Aorta (tissue), 5 donors: ENCODE results near the gene UCP2. TPM values are rescaled to one million over a fixed set of nuclear protein-coding genes. Genes with fewer than 3 reads are reported as not detected.
A peak's percentile ranks its signal among the peaks of the same experiment; 100 is the strongest.

Experiments used
- ATAC-seq: fragments of 200-7000 bp; cut with Tn5 transposase; one replicate; pipeline ENCODE4 v1.9.1; 2022; ENCODE audit warnings: moderate library complexity; ENCODE audit not compliant: low FRiP score
- DNase-seq, 2 donors: peaks; one replicate each; pipeline ENCODE4 v3.0.0-alpha.2; 2020
- H3K27ac ChIP-seq, 2 donors: one replicate each; pipeline ENCODE4 v1.5.1; 2013; ENCODE audit warnings: low read length in 2 of 2, mild to moderate bottlenecking in 2 of 2, moderate library complexity in 2 of 2, control low read depth in 1 of 2, inconsistent platforms in 1 of 2, low read depth in 1 of 2
- H3K27me3 ChIP-seq, 2 donors: one replicate each; pipeline ENCODE4 v1.6.1; 2013; ENCODE audit warnings: control low read depth in 1 of 2, low read length in 1 of 2, mild to moderate bottlenecking in 1 of 2, moderate library complexity in 1 of 2; ENCODE audit not compliant: insufficient read depth in 2 of 2, control insufficient read depth in 1 of 2
- H3K36me3 ChIP-seq, 2 donors: one replicate each; pipeline ENCODE4 v1.6.1; 2013; ENCODE audit warnings: control low read depth in 1 of 2, low read length in 1 of 2, mild to moderate bottlenecking in 1 of 2; ENCODE audit not compliant: insufficient read depth in 2 of 2, control insufficient read depth in 1 of 2
- H3K4me1 ChIP-seq, 2 donors: one replicate each; pipeline ENCODE4 v1.6.1; 2013; ENCODE audit warnings: low read length in 2 of 2, control low read depth in 1 of 2, mild to moderate bottlenecking in 1 of 2, moderate library complexity in 1 of 2; ENCODE audit not compliant: insufficient read depth in 2 of 2, control insufficient read depth in 1 of 2
- H3K4me3 ChIP-seq, 2 donors: one replicate each; pipeline ENCODE4 v1.5.1; 2013; ENCODE audit warnings: low read length in 2 of 2, control low read depth in 1 of 2, mild to moderate bottlenecking in 1 of 2
- H3K9me3 ChIP-seq: one replicate; pipeline ENCODE4 v1.6.1; 2013; ENCODE audit warnings: mild to moderate bottlenecking, low read length; ENCODE audit not compliant: control insufficient read depth
- WGBS, 2 donors: extraction: QIAGEN DNeasy Blood & Tissue Kit; methylation state at CpG; one replicate each; pipeline ENCODE4 v1.1.7; 2013; 5-methylcytosine and 5-hydroxymethylcytosine counted together
- intact Hi-C, 2 donors: fragments of 100-400 bp; cut with DNase I; formaldehyde crosslinking; loops; one replicate each; pipeline versions ENCODE4 v1.14.2 to v1.15.0; 2022
- polyA plus RNA-seq, 2 donors: library from polyadenylated mRNA; stranded (reverse); fragments of 200-250 nt; gene quantifications; one replicate each; pipeline ENCODE4 v1.2.3, GENCODE V29; 2013
- total RNA-seq, 2 donors: library from RNA; stranded (reverse); fragmentation: NEBNext Ultra II Directional; extraction: Animal tissue kit (Norgen Biotek cat#: 25700); gene quantifications; one replicate each; pipeline ENCODE4 v1.2.1, GENCODE V29; 2021
- donor health status: healthy with polysubstance abuse.
- donor health status: Bipolar disorder and iron deficiency.
- donor health status: DM: no; HTN: no; CAD: no.
- donor health status: DM: no; HTN: no; CAD: no.
- donor health status: DM: yes; HTN: yes; CAD: no.

The UCP2 gene
- total and polyA plus RNA-seq, 4 donors = 7.3 to 45.4 (median 35.9) TPM

DNA sequence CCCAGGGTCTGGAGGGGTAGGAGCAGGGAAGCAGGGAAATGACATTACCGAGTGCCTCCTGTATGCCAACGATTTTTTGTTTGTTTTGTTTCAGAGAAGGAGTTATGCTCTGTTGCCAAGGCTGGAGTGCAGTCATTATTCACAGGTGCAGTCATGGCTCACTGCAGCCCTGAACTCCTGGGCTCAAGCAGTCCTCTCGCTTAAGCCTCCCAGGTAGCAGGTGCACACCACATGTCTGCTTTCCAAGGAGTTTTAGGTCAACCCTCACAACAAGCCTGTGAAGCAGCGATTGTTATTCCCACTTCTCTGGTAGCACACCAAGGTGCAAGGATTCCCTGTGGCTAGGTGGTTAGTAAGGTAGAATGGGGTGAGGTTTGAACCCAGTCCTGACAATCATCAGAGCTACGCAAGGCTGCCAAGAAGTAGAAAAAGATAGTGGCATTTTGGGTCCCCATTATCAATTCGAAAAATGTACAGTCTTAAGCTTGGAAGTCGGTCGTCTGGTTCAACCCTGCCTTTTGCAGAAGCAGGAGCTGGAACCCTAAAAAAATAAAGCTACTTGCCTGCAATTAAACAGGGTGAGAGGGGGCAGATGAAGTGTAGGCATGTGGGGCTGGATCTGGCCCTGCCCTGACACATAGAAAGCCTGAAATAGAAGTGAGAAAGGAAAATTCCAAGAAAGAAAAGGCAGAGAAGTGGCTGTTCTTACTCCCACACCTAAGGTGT, 17.1 kb upstream of the UCP2 start:
- H3K27me3 ChIP-seq = no peaks in the 10 kb centered on the region
- ATAC-seq = no peak
- peaks cover 2 to 7% of the 10 kb centered on the region in 2 donors for H3K36me3 ChIP-seq
- DNase-seq = peak in 1 of 2 donors; percentile 21
- H3K4me1 ChIP-seq = no peaks in the 10 kb centered on the region
- no peak overlapping the region for H3K27ac ChIP-seq
- WGBS, 2 donors = 79 to 81% methylated on average over 8 of the region's 8 CpGs
- no peak overlapping the region for H3K4me3 ChIP-seq
- intact Hi-C loops = no loop called here
- no peaks in the 10 kb centered on the region for H3K9me3 ChIP-seq

DNA sequence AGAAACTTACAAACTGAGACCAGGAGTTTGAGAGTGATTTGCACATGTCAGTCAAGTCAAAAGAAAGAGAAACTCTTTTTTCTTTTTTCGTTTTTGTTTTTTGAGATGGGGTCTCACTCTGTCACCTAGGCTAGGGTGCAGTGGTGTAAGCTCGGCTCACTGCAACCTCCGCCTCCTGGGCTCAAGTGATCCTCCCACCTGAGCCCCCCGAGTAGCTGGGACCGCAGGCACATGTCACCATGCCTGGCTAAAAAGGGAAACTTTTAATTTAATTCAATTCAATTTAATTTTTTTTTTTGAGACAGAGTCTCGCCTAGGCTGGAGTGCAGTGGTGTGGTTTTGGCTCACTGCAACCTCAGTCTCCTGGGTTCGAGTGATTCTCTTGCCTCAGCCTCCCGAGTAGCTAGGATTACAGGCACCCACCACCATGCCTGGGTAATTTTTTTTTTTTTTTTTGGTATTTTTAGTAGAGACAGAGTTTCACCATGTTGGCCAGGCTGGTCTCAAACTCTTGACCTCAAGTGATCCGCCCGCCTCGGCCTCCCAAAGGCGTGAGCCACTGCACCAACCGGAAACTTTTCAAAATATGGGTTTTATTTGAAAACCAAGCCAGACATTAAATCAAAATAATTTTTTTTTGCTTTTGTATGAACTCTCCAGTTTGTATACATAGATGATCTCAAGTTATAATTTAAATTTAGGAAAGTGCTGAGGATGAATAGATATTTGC, 16.4 kb upstream of the UCP2 start:
- WGBS, 2 donors = 91 to 93% methylated on average over 13 of the region's 13 CpGs

DNA sequence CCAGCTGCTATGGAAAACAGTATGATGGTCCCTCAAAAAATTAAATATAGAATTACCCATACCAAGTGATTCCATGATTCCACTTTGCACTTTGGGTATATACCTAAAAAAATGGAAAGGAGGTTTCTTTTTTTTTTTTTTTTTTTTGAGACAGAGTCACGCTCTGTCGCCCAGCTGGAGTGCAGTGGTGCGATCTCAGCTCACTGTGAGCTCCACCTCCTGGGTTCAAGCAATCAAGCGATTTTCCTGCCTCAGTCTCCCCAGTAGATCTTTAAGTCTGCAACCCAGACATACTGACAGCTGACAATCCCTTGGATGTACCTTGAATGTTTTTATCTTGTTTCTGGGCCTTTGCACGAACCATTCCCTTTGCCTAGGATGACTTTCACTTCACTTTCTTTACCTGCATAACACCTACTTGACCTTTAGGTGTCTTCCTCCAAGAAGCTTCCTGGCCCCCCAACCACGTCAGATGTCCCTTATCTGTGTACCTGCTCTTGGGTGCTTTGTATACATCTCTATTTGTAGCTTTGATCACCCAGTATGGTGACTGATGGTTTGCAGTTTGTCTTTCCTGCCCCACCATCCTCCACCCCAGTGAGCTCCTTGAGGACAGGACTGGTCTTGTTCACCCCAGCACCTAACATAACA, 14.6 kb upstream of the UCP2 start:
- H3K4me1 ChIP-seq = no peaks in the 10 kb centered on the region
- no peaks in the 10 kb centered on the region for H3K27me3 ChIP-seq
- no peaks in the 10 kb centered on the region for H3K9me3 ChIP-seq
- peaks cover 0 to 2% of the 10 kb centered on the region in 2 donors for H3K36me3 ChIP-seq
- intact Hi-C loops = no loop called here
- 86 to 89% methylated on average over 5 to 6 of the region's 6 CpGs for WGBS, 2 donors
- no peak for ATAC-seq
- peak; percentile 3 to 28 for DNase-seq
- H3K27ac ChIP-seq = no peak overlapping the region
- no peak overlapping the region for H3K4me3 ChIP-seq

More for the DNA sequence above, 16.4 kb upstream of the UCP2 start:
- Histone ChIP-seq H3K9me3 (no peaks in the 10 kb centered on the region), H3K27me3 (no peaks in the 10 kb centered on the region), H3K27ac (no peak overlapping the region), H3K4me1 (no peaks in the 10 kb centered on the region), H3K36me3 (peaks cover 2 to 5% of the 10 kb centered on the region in 2 donors), H3K4me3 (no peak overlapping the region)
- intact Hi-C loops = no loop called here
- DNase-seq (peak in 1 of 2 donors; percentile 50), ATAC-seq (no peak)

DNA sequence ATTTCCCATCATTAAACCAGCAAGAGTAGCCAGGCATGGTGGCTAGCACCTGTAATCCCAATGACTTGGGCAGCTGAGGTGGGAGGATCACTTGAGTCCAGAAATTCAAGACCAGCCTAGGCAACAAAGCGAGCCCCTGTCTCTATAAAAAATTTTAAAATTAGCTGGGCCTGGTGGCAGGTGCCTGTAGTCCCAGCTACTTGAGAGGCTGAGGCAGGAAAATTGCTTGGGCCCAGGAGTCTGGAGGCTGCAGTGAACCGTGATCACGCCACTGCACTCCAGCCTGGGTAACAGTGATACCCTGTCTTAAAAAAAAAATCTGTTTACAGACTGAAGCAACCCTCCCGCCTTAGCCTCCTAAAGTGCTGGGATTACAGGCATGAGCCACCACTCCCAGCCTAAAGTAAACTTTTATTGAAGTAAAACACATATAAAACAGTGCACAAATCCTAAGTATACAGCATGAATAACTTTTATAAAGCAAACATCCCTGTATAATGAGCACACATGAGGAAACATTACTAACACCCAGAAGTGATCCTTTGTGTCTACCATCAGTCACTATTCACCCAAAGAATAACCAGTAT, 13.6 kb upstream of the UCP2 start:
- Histone ChIP-seq H3K9me3 (no peaks in the 10 kb centered on the region), H3K4me3 (no peak overlapping the region), H3K36me3 (no peaks in the 10 kb centered on the region), H3K27me3 (no peaks in the 10 kb centered on the region), H3K27ac (no peak overlapping the region), H3K4me1 (no peaks in the 10 kb centered on the region)
- ATAC-seq = no peak
- intact Hi-C loops = no loop called here
- 92% methylated on average over 4 of the region's 4 CpGs for WGBS, 2 donors
- peak in 1 of 2 donors; percentile 4 for DNase-seq

DNA sequence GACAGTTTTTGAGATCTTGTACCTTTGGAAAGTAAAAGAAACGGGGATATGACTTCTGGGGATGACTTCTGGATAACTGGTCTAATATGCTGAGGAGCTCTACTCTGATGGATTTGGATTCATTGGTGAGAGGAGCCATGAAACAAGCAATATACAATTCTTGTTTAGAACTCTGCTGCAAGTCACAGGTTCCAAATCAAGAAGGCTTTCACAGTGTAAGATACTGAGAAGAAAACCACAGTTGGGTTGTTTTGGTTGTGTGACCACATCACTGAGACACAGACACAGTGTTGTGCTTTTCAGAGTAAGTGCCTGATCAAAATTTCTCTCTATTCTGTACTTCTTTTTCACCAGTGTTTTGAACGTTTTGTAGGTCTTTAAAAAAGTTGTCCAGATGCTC, 13.1 kb upstream of the UCP2 start:
- H3K27ac ChIP-seq = no peak overlapping the region
- WGBS, 2 donors = 65% methylated on average over 2 of the region's 2 CpGs
- H3K36me3 ChIP-seq = no peaks in the 10 kb centered on the region
- ATAC-seq = no peak
- no peak overlapping the region for H3K4me3 ChIP-seq
- H3K9me3 ChIP-seq = no peaks in the 10 kb centered on the region
- no peaks in the 10 kb centered on the region for H3K4me1 ChIP-seq
- intact Hi-C loops = no loop called here
- DNase-seq = no peak
- no peaks in the 10 kb centered on the region for H3K27me3 ChIP-seq

DNA sequence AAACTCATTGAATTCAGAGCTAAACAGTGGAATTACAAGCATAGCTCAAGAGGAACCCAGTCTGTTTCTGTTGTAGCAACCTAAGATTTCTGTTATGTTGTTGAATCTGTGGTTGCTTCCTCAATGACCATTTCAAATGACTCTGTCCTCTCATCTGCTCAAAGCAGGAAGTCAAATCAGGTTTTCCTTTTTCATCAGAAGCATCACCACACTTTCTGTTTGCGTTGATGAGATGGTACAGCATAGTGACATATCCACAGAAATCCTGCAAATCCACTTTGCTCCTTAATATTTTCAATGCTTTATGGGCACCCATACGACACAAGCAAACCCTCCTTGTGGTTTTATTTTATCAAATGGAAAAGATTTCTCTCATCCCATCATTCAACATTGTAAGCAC, 12.6 kb upstream of the UCP2 start:
- WGBS, 2 donors = 89 to 95% methylated on average over 2 of the region's 2 CpGs
- DNase-seq (no peak), ATAC-seq (peak; percentile 11)
- H3K36me3 ChIP-seq = no peaks in the 10 kb centered on the region
- H3K4me3 ChIP-seq = no peak overlapping the region
- no peaks in the 10 kb centered on the region for H3K4me1 ChIP-seq
- no peaks in the 10 kb centered on the region for H3K27me3 ChIP-seq
- no peaks in the 10 kb centered on the region for H3K9me3 ChIP-seq
- intact Hi-C loops = no loop called here
- H3K27ac ChIP-seq = no peak overlapping the region

DNA sequence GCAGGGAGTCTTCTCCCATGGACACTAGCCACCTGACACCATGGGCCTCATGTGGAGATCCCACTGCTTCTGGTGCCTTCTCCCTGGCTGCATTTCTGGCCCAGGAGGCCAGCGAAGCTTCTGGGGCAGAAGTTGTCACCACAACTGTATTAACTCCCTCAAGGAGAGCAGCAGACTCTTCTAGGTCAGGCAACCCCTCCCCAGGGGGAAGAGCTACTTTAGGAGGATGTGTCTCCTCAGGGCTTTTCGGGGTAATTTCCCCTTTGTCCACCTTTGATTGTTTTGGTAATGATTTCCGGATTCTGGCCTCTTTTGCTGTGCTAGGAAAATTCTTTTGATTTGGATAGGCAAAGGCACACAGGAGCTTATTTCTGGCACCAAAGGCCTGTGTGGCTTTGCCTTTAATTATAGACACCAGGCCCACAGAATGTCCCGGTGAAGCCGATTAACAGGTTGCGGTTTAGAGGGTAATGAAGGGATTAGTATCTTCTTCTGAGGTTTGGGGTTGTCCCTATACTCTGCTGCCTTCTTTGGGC, 8.9 kb upstream of the UCP2 start:
- H3K9me3 ChIP-seq = no peaks in the 10 kb centered on the region
- no peak overlapping the region for H3K4me3 ChIP-seq
- H3K4me1 ChIP-seq = no peaks in the 10 kb centered on the region
- DNase-seq (peak in 1 of 2 donors; percentile 17), ATAC-seq (no peak)
- 86 to 91% methylated on average over 6 of the region's 6 CpGs for WGBS, 2 donors
- H3K27ac ChIP-seq = no peak overlapping the region
- no peaks in the 10 kb centered on the region for H3K27me3 ChIP-seq
- H3K36me3 ChIP-seq = no peaks in the 10 kb centered on the region
- intact Hi-C loops = no loop called here

DNA sequence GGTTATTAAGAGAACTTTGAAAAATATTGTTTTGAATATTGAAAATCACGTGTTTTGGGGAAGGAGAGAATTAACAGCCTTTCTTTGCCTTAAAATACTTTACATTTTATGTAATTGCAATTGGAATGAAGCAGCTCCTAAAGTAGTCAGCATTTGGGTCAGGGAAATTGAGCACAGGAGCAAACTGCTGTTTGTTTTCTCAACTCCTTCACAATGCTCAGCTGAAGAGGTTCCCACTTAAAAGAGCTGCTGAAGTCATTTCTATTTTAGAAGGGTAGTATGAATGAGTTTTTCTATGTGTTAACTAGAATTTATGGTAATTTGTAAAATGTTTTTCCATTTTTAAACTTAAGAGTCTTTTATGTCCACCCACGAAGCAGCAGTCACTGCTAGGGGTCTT, 8.1 kb upstream of the UCP2 start:
- ATAC-seq = no peak
- DNase-seq = no peak
- Histone ChIP-seq H3K36me3 (no peaks in the 10 kb centered on the region), H3K4me3 (no peak overlapping the region), H3K27ac (no peak overlapping the region), H3K9me3 (no peaks in the 10 kb centered on the region), H3K4me1 (no peaks in the 10 kb centered on the region), H3K27me3 (no peaks in the 10 kb centered on the region)
- intact Hi-C loops = no loop called here
- 74 to 85% methylated on average over 2 of the region's 2 CpGs for WGBS, 2 donors
